WTC11 (cell line): ENCODE results near the gene MSL3B.

Experiments
- ATAC-seq: fragments of 200-7000 bp; cut with Tn5 transposase; 2 replicates; pipeline ENCODE4 v1.10.0; 2021; ENCODE audit warnings: mild to moderate bottlenecking, moderate library complexity
- CTCF ChIA-PET: fragments of 300-600 bp; sonication (Branson Sonifier 250); formaldehyde crosslinking; loops from one replicate; lab custom pipeline; 2021; ENCODE audit warnings: antibody characterized with exemption; lab: Charles Lee
- POLR2A ChIA-PET: fragments of 350-600 bp; sonication (Branson Sonifier 250); formaldehyde crosslinking; loops from one replicate; lab custom pipeline; 2021; ENCODE audit warnings: antibody characterized with exemption; lab: Charles Lee
- DNase-seq: peaks from one replicate; pipeline ENCODE4 v3.0.0; 2021; ENCODE audit warnings: low spot score
- H3K27ac Mint-ChIP-seq: 2 replicates; pipeline ENCODE4 v1.8.0; 2021; ENCODE audit warnings: mixed read lengths
- H3K27me3 Mint-ChIP-seq: 2 replicates; pipeline ENCODE4 v1.8.0; 2021; ENCODE audit warnings: low read depth, mild to moderate bottlenecking, moderate library complexity, mixed read lengths
- H3K36me3 Mint-ChIP-seq: 2 replicates; pipeline ENCODE4 v1.8.0; 2021; ENCODE audit warnings: mixed read lengths
- H3K4me1 Mint-ChIP-seq: 2 replicates; pipeline ENCODE4 v1.8.0; 2022; ENCODE audit warnings: mixed read lengths
- H3K4me3 Mint-ChIP-seq: 2 replicates; pipeline ENCODE4 v1.8.0; 2021; ENCODE audit warnings: mild to moderate bottlenecking, moderate library complexity, mixed read lengths
- H3K9me3 Mint-ChIP-seq: 2 replicates; pipeline ENCODE4 v1.8.0; 2021; ENCODE audit warnings: mixed read lengths
- AR ChIP-seq: fragments of 250-450 bp; sonication (Bioruptor Pico); IDR thresholded peaks from 2 replicates; pipeline ENCODE4 v1.9.0; 2021; ENCODE audit warnings: mild to moderate bottlenecking
- ESRRA ChIP-seq: sonication (generic); formaldehyde crosslinking; IDR thresholded peaks from 2 replicates; pipeline ENCODE4 v1.8.1; 2022; ENCODE audit warnings: mild to moderate bottlenecking, missing genetic modification reagents, borderline replicate concordance
- FOXK1 ChIP-seq: sonication (generic); formaldehyde crosslinking; IDR thresholded peaks from 2 replicates; pipeline ENCODE4 v1.8.0; 2022; ENCODE audit warnings: mild to moderate bottlenecking, moderate library complexity, missing genetic modification reagents
- FOXP1 ChIP-seq: sonication (generic); formaldehyde crosslinking; IDR thresholded peaks from 2 replicates; pipeline ENCODE4 v1.8.0; 2022; ENCODE audit warnings: missing genetic modification reagents, mild to moderate bottlenecking, moderate library complexity, borderline replicate concordance
- HMGA2 ChIP-seq: fragments of 250-450 bp; sonication (Bioruptor Pico); IDR thresholded peaks from 2 replicates; pipeline ENCODE4 v1.4.0; 2021; ENCODE audit warnings: mild to moderate bottlenecking, moderate library complexity
- NFE2L1 ChIP-seq: sonication (generic); formaldehyde crosslinking; IDR thresholded peaks from 2 replicates; pipeline ENCODE4 v1.8.1; 2023; ENCODE audit warnings: missing genetic modification reagents
- NFYB ChIP-seq: sonication (generic); formaldehyde crosslinking; conservative IDR thresholded peaks from 2 replicates; pipeline ENCODE4 v1.8.0; 2022; ENCODE audit warnings: low read depth, missing genetic modification reagents
- NR3C1 ChIP-seq: sonication (generic); formaldehyde crosslinking; conservative IDR thresholded peaks from 2 replicates; pipeline ENCODE4 v1.8.1; 2023; ENCODE audit warnings: low read depth, mild to moderate bottlenecking, missing genetic modification reagents
- RELA ChIP-seq: sonication (generic); formaldehyde crosslinking; IDR thresholded peaks from 2 replicates; pipeline ENCODE4 v1.8.1; 2022; ENCODE audit warnings: missing genetic modification reagents, mild to moderate bottlenecking, borderline replicate concordance
- SMAD3 ChIP-seq: sonication (generic); formaldehyde crosslinking; IDR thresholded peaks from 2 replicates; pipeline ENCODE4 v1.8.0; 2022; ENCODE audit warnings: missing genetic modification reagents, mild to moderate bottlenecking, borderline replicate concordance
- SMAD4 ChIP-seq: sonication (generic); formaldehyde crosslinking; IDR thresholded peaks from 2 replicates; pipeline ENCODE4 v1.8.0; 2022; ENCODE audit warnings: mild to moderate bottlenecking, missing genetic modification reagents
- TP53 ChIP-seq: sonication (generic); formaldehyde crosslinking; IDR thresholded peaks from 2 replicates; pipeline ENCODE4 v1.8.1; 2023; ENCODE audit warnings: mild to moderate bottlenecking, missing genetic modification reagents
- ZBTB21 ChIP-seq: sonication (generic); formaldehyde crosslinking; IDR thresholded peaks from 2 replicates; pipeline ENCODE4 v1.8.1; 2023; ENCODE audit warnings: mild to moderate bottlenecking, missing genetic modification reagents, borderline replicate concordance
- ZNF121 ChIP-seq: sonication (generic); formaldehyde crosslinking; IDR thresholded peaks from 2 replicates; pipeline ENCODE4 v1.8.0; 2023; ENCODE audit warnings: missing genetic modification reagents
- ZNF219 ChIP-seq: sonication (generic); formaldehyde crosslinking; IDR thresholded peaks from 2 replicates; pipeline ENCODE4 v1.8.0; 2023; ENCODE audit warnings: missing genetic modification reagents, mild to moderate bottlenecking, borderline replicate concordance
- TF ChIP-seq, protein P1 (sequence below): sonication (generic); formaldehyde crosslinking; IDR thresholded peaks from 2 replicates; pipeline ENCODE4 v1.8.1; 2023; ENCODE audit warnings: mild to moderate bottlenecking, missing genetic modification reagents
- TF ChIP-seq, protein P2 (sequence below): sonication (generic); formaldehyde crosslinking; IDR thresholded peaks from 2 replicates; pipeline ENCODE4 v1.8.0; 2022; ENCODE audit warnings: mild to moderate bottlenecking, missing genetic modification reagents
- TF ChIP-seq, protein P3 (sequence below): sonication (generic); formaldehyde crosslinking; IDR thresholded peaks from 2 replicates; pipeline ENCODE4 v1.8.0; 2023; ENCODE audit warnings: missing genetic modification reagents, mild to moderate bottlenecking, borderline replicate concordance
- TF ChIP-seq, protein P4 (sequence below): sonication (generic); formaldehyde crosslinking; IDR thresholded peaks from 2 replicates; pipeline ENCODE4 v1.8.1; 2023; ENCODE audit warnings: mild to moderate bottlenecking, moderate library complexity, missing genetic modification reagents
- TF ChIP-seq, protein P5 (sequence below): sonication (generic); formaldehyde crosslinking; IDR thresholded peaks from 2 replicates; pipeline ENCODE4 v1.8.1; 2022; ENCODE audit warnings: low read depth, mild to moderate bottlenecking, moderate library complexity, missing genetic modification reagents, borderline replicate concordance

Gene MSL3B

GRCh38 chr2:233862261-233862768 lies 5.9 kb downstream of the MSL3B start (continued):
- TF ChIP-seq, protein P1, sequence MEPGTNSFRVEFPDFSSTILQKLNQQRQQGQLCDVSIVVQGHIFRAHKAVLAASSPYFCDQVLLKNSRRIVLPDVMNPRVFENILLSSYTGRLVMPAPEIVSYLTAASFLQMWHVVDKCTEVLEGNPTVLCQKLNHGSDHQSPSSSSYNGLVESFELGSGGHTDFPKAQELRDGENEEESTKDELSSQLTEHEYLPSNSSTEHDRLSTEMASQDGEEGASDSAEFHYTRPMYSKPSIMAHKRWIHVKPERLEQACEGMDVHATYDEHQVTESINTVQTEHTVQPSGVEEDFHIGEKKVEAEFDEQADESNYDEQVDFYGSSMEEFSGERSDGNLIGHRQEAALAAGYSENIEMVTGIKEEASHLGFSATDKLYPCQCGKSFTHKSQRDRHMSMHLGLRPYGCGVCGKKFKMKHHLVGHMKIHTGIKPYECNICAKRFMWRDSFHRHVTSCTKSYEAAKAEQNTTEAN (CRISPR knock-in tag) = no peak
- TF ChIP-seq NR3C1 (CRISPR knock-in tag) (no peak), NFYB (CRISPR knock-in tag) (no peak), FOXP1 (no peak), ZBTB21 (CRISPR knock-in tag) (no peak), SMAD3 (CRISPR knock-in tag) (no peak), TP53 (CRISPR knock-in tag) (no peak), SMAD4 (CRISPR knock-in tag) (no peak), AR (CRISPR knock-in tag) (no peak), ESRRA (CRISPR knock-in tag) (no peak)
- TF ChIP-seq, protein P2, sequence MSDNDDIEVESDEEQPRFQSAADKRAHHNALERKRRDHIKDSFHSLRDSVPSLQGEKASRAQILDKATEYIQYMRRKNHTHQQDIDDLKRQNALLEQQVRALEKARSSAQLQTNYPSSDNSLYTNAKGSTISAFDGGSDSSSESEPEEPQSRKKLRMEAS (CRISPR knock-in tag) = no peak
- TF ChIP-seq, protein P3, sequence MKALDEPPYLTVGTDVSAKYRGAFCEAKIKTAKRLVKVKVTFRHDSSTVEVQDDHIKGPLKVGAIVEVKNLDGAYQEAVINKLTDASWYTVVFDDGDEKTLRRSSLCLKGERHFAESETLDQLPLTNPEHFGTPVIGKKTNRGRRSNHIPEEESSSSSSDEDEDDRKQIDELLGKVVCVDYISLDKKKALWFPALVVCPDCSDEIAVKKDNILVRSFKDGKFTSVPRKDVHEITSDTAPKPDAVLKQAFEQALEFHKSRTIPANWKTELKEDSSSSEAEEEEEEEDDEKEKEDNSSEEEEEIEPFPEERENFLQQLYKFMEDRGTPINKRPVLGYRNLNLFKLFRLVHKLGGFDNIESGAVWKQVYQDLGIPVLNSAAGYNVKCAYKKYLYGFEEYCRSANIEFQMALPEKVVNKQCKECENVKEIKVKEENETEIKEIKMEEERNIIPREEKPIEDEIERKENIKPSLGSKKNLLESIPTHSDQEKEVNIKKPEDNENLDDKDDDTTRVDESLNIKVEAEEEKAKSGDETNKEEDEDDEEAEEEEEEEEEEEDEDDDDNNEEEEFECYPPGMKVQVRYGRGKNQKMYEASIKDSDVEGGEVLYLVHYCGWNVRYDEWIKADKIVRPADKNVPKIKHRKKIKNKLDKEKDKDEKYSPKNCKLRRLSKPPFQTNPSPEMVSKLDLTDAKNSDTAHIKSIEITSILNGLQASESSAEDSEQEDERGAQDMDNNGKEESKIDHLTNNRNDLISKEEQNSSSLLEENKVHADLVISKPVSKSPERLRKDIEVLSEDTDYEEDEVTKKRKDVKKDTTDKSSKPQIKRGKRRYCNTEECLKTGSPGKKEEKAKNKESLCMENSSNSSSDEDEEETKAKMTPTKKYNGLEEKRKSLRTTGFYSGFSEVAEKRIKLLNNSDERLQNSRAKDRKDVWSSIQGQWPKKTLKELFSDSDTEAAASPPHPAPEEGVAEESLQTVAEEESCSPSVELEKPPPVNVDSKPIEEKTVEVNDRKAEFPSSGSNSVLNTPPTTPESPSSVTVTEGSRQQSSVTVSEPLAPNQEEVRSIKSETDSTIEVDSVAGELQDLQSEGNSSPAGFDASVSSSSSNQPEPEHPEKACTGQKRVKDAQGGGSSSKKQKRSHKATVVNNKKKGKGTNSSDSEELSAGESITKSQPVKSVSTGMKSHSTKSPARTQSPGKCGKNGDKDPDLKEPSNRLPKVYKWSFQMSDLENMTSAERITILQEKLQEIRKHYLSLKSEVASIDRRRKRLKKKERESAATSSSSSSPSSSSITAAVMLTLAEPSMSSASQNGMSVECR (CRISPR knock-in tag) = no peak
- TF ChIP-seq, protein P4, sequence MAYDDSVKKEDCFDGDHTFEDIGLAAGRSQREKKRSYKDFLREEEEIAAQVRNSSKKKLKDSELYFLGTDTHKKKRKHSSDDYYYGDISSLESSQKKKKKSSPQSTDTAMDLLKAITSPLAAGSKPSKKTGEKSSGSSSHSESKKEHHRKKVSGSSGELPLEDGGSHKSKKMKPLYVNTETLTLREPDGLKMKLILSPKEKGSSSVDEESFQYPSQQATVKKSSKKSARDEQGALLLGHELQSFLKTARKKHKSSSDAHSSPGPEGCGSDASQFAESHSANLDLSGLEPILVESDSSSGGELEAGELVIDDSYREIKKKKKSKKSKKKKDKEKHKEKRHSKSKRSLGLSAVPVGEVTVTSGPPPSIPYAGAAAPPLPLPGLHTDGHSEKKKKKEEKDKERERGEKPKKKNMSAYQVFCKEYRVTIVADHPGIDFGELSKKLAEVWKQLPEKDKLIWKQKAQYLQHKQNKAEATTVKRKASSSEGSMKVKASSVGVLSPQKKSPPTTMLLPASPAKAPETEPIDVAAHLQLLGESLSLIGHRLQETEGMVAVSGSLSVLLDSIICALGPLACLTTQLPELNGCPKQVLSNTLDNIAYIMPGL (CRISPR knock-in tag) = no peak
- TF ChIP-seq, protein P5, sequence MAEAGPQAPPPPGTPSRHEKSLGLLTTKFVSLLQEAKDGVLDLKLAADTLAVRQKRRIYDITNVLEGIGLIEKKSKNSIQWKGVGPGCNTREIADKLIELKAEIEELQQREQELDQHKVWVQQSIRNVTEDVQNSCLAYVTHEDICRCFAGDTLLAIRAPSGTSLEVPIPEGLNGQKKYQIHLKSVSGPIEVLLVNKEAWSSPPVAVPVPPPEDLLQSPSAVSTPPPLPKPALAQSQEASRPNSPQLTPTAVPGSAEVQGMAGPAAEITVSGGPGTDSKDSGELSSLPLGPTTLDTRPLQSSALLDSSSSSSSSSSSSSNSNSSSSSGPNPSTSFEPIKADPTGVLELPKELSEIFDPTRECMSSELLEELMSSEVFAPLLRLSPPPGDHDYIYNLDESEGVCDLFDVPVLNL (CRISPR knock-in tag) = no peak
- TF ChIP-seq, all 79 proteins: peak for 0

DNA sequence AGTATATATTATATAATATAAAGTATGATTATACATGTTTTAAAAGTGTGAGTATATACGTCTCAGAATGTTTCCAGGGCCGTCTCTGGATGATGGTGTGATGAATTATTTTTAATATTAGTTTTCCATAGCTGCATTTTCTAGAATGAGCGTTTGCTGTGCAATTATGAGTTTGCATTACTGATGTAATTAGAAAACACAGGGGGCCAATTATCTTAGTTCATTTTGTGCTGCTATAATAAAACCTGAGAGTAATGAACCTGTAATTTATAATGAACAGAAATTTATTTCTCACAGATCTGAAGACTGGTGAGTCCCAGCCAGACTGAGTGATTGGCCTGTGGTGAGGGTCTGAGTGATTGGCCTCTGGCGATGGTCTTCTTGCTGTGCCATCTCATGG lies 9.9 kb downstream of the MSL3B start:
- Mint-ChIP-seq H3K4me3 (no peak overlapping the region), H3K36me3 (peaks cover 19% of the 10 kb centered on the region), H3K27me3 (no peaks in the 10 kb centered on the region), H3K9me3 (peaks cover 15% of the 10 kb centered on the region), H3K27ac (no peak overlapping the region), H3K4me1 (peaks cover 32% of the 10 kb centered on the region)
- DNase-seq = no peak
- TF ChIP-seq ZNF121 (CRISPR knock-in tag) (no peak), RELA (no peak), FOXK1 (CRISPR knock-in tag) (no peak), NFE2L1 (CRISPR knock-in tag) (no peak), NFYB (CRISPR knock-in tag) (no peak), ESRRA (CRISPR knock-in tag) (no peak), NR3C1 (CRISPR knock-in tag) (no peak), HMGA2 (CRISPR knock-in tag) (no peak), ZNF219 (no peak)
- POLR2A ChIA-PET = no interaction called here
- no peak for ATAC-seq
- CTCF ChIA-PET = interaction anchor here (0.8 to 2.0 kb wide), 9 partner anchors 9 to 1055 kb away, joined by 3 to 13 read pairs (median 7); partner anchors contain the start of genes MSL3B and TRPM8
